ENCODE measurements around the gene ADAMTS9.

GRCh38 chr3:64627471-64628321, 60.1 kb downstream of the ADAMTS9 start:
- TF ChIP-seq CTCF (IDR thresholded peaks at IDR 0.05 in 4 of 5, conservative IDR thresholded peaks at IDR 0.05 in 1 of 5) (no peak), POLR2A (IDR thresholded peaks at IDR 0.05) (no peak)
